Measurements from ENCODE around the gene LMO7. TPM values are rescaled to one million over a fixed set of nuclear protein-coding genes. Genes with fewer than 3 reads are reported as not detected.
A peak's percentile ranks its signal among the peaks of the same experiment; 100 is the strongest.

The LMO7 gene
- total and polyA plus RNA-seq, 2 of the 13 experiments (the other 11 are each of a cell fraction or from before 2014, with no cell fraction given): 34.0 to 121 TPM

DNA sequence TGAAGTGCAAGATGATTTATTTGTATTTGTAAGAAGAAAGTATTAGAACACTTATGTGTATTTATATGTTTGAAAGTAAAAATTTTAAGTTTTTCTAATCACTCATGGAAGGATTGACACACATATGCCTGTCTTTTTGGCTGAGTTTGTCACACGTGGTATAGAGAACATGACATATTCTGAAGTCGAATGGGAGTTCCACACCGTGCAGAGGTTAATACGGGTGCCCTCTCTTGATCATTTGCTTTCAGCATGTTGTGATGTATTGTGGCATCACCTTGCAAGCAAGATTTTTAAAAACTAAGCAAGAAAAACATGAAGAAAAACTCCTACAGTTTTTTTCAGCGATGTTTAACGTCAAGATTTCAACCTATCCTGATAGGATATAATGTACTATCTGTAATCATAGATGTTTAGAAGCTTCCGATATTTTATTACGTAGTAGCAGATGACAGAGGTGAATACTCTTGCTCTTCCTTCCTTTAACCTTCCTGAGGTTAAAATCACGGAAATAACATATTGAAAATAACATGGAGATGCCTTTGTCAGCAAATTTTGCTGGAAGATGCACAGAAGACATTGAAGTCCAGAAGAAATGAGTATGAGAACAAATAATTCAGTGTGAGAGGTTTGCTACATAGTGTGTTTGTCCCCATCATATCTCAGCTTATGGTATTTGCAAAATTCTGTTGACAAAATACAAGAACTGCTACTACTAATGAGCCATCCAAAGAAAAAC lies 231.4 kb downstream of the LMO7 start:
- H3K27me3 ChIP-seq (ENCODE audit: control insufficient read depth in 1 of 2, insufficient read depth in 2 of 2, low read length in 2 of 2): peaks cover 0 to 14% of the 10 kb centered on the region in 2 experiments; a peak in 1 of 5 replicates
- intact Hi-C loops (cut with micrococcal nuclease; ENCODE audit: unreplicated experiment): no loop called here
- H3K9me3 ChIP-seq (ENCODE audit: low read length): no peaks in the 10 kb centered on the region
- DNase-seq (ENCODE audit: low spot score) (no peak), ATAC-seq (no peak), FAIRE-seq (no peak)
- ChIA-PET CTCF (ENCODE audit: low intra/inter-chr PET ratio, low total read pairs) (no interaction called here), POLR2A (no interaction called here)
- peaks cover 9% of the 10 kb centered on the region; the same call in 1 of the 2 replicates for H3K4me1 ChIP-seq (ENCODE audit: insufficient read depth, low read length)
- no peaks in the 10 kb centered on the region for H4K20me1 ChIP-seq (ENCODE audit: insufficient read depth, low read length)
- TF ChIP-seq MAFK (conservative IDR thresholded peaks at IDR 0.05 in 1 of 2, IDR thresholded peaks at IDR 0.05 in 1 of 2; ENCODE audit: low read length in 2 of 2) (peak; percentile 42 to 65; a peak in 3 of 4 replicates), SNRNP70 (IDR thresholded peaks at IDR 0.05; ENCODE audit: low read depth, low read length) (no peak), ZSCAN29 (CRISPR knock-in tag; conservative IDR thresholded peaks at IDR 0.05) (no peak), MAFF (IDR thresholded peaks at IDR 0.05; ENCODE audit: low read depth, low read length) (peak; percentile 21; the same call in 1 of the 2 replicates)
- BruUV-seq (replicated peaks): no TSS peak
- 30% methylated on average over 9 of the region's 9 CpGs for WGBS (ENCODE audit: low lambda C conversion rate)
- H2AFZ ChIP-seq (ENCODE audit: low read length): no peak overlapping the region
- H3K4me2 ChIP-seq (ENCODE audit: low read depth, low read length): no peak overlapping the region
- H3K4me3 ChIP-seq (replicated peaks in 1 of 3; ENCODE audit: insufficient read depth in 1 of 3, low read depth in 2 of 3, low read length in 3 of 3): no peak overlapping the region
- H3K79me2 ChIP-seq (ENCODE audit: insufficient read depth, low read length): no peaks in the 10 kb centered on the region
- H3K36me3 ChIP-seq (replicated peaks in 1 of 2; ENCODE audit: control insufficient read depth in 1 of 2, insufficient read depth in 2 of 2, low read length in 2 of 2): no peaks in the 10 kb centered on the region
- in situ Hi-C loops (cut with HindIII; ENCODE audit: extremely low pct_ligation_motif_present, low pct_unique_long_range_greater_than_20kb): loop anchor here (10.0 kb wide), 1 partner anchor 173 kb away; no protein-coding TSS in a partner anchor
- no peak overlapping the region for H3K27ac ChIP-seq (ENCODE audit: extremely low read length, insufficient read depth, low read length)
- H3K9ac ChIP-seq (ENCODE audit: insufficient read depth, low read depth, low read length): no peak overlapping the region

DNA sequence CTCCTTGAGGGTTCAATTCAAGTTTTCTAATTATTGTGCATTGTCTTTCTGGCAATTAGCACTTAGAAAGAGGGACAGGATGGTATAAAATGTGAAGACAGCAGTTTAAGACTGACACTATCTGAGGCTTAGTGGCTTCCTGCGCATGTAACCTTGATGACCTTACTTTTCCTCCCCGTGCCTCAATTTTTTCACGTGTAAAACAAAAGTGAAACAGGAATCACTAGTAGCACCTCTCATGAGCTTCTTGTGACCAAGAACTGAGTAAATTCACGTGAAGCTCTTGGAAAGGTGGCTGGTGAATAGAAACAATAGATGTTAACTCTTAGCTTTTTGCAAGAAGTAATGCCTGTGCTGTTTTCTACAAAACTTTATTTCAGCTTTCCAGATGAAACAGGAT lies 233.9 kb downstream of the LMO7 start:
- CTCF ChIA-PET (ENCODE audit: low intra/inter-chr PET ratio, low total read pairs): interaction anchor here (2.1 kb wide), 1 partner anchor 604 kb away, joined by 25 read pairs; no protein-coding TSS in a partner anchor

More for the DNA sequence above, 233.9 kb downstream of the LMO7 start:
- no peak for DNase-seq (ENCODE audit: low spot score)
- no TSS peak for BruUV-seq (replicated peaks)
- Histone ChIP-seq H3K79me2 (ENCODE audit: insufficient read depth, low read length) (no peaks in the 10 kb centered on the region), H3K4me2 (ENCODE audit: low read depth, low read length) (no peak overlapping the region), H3K4me1 (ENCODE audit: insufficient read depth, low read length) (0 out of 2 replicates have a peak, but pooled peaks cover under 1% of the 10 kb centered on the region), H3K36me3 (replicated peaks in 1 of 2; ENCODE audit: control insufficient read depth in 1 of 2, insufficient read depth in 2 of 2, low read length in 2 of 2) (no peaks in the 10 kb centered on the region), H3K4me3 (replicated peaks in 1 of 3; ENCODE audit: insufficient read depth in 1 of 3, low read depth in 2 of 3, low read length in 3 of 3) (no peak overlapping the region), H3K9ac (ENCODE audit: insufficient read depth, low read depth, low read length) (no peak overlapping the region), H3K27ac (ENCODE audit: extremely low read length, insufficient read depth, low read length) (no peak overlapping the region), H2AFZ (ENCODE audit: low read length) (no peak overlapping the region), H3K9me3 (ENCODE audit: low read length) (no peaks in the 10 kb centered on the region), H3K27me3 (ENCODE audit: control insufficient read depth in 1 of 2, insufficient read depth in 2 of 2, low read length in 2 of 2) (peaks cover 0 to 15% of the 10 kb centered on the region in 2 experiments; a peak in 1 of 5 replicates), H4K20me1 (ENCODE audit: insufficient read depth, low read length) (no peaks in the 10 kb centered on the region)
- WGBS (ENCODE audit: low lambda C conversion rate): 36% methylated on average over 4 of the region's 4 CpGs
- no peak for FAIRE-seq
- no peak for ATAC-seq
- POLR2A ChIA-PET: no interaction called here
- in situ Hi-C loops (cut with HindIII; ENCODE audit: extremely low pct_ligation_motif_present, low pct_unique_long_range_greater_than_20kb) (loop anchor here (10.0 kb wide), 1 partner anchor 175 kb away; no protein-coding TSS in a partner anchor), intact Hi-C loops (cut with micrococcal nuclease; ENCODE audit: unreplicated experiment) (loop anchor here (1.0 kb wide), 2 partner anchors 603 to 1033 kb away; no protein-coding TSS in a partner anchor)
- TF ChIP-seq ZNF777 (CRISPR knock-in tag; IDR thresholded peaks at IDR 0.05): no peak

Data from HepG2 (cell line).